Measurements from ENCODE around the gene RPL18.

Gene RPL18

DNA sequence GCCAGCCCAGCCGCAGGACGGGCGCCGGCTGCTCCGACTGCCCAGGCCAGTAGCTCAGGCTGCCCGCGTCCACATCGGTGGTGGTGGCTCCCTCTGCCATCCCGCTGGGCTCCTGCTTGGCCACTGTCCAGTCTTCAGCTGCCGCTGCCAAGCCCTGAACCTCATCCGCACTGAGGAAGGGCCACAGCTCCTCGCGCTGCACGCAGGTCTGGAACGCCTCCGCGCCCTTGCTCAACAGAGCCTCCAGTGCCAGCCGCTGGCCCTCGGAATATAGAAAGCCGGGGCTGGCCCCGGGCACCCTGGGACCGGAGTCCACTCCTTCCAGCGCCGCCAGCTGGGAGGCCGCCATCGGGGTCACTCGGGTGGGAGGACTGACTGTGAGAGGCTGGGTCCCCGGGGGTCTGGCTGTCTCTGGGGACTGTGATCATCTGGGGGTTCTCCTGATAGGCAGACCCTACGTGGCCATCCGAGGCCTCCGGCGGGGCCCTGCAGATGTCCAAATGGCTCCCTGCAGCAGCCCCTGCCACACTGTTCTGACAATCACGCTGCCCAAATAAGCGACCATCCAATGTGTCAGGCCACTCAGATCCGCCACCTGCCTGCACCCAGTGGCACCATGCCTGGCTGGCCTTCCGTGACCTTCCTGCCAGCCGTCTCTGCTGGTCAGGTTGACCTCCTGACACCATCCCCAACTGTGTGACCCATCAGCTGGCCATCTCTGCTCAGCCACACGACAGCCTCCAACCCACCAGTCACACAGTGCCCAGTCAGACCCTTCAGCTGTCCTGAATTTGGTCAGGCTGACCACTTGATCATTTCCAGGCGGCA is 5.7 kb downstream of the RPL18 start:
- DNase-seq = peak in 7 of 14 donors; percentile 14 to 70 (median 32)

- DNase-seq = no peak
Observed at GRCh38 chr19:48611872-48612271, 7.1 kb downstream of the RPL18 start.

DNA sequence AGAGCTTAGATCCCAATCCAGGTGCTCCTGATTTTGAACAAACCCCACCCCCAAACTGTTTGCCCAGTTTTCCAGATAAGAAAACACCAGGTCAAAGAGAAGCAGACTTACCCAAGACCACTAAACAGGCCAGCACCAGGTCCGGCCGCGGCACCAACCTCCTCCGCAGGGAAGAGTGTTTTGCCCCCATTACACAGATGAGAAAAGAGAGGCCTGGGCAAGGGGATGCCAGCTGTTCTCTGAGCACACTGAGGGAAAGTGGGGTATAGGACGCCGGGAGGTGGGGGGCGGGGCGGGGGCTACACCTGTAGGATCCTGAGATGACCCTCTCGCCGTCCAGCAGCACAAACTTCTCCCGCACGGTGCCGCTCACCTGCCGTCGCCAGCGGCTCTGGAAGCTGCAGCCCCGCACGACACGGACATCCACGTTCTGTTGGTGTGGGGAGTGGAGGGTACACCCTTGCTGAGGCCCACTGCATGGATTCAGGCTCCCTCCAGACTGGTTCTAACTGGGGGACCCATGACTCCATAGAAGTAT is 9.3 kb downstream of the RPL18 start:
- no peak for DNase-seq

DNA sequence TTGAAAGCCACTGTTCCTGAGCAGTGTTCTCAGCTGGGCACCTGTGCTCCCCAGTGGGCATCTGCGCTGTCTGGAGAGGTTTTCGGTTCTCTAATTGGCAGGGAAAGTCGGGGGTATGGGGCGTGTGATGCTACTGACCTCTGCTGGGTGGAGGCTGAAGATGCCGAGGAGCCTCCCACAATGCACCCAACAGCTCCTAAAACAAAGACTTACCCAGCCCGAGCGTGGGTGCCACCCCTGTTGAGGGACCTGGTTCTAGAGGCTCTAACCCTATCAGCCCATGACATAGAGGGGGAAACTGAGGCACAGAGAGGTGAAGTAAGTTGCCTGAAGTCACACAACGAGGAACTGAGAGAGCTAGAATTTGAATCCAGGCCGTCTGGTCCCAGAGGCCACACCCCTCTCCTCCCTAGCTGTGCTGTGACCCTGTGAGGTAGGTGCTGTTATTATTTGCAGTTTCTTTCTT is 10.1 kb downstream of the RPL18 start:
- DNase-seq = peak in 5 of 14 donors; percentile 9 to 46 (median 18)

DNA sequence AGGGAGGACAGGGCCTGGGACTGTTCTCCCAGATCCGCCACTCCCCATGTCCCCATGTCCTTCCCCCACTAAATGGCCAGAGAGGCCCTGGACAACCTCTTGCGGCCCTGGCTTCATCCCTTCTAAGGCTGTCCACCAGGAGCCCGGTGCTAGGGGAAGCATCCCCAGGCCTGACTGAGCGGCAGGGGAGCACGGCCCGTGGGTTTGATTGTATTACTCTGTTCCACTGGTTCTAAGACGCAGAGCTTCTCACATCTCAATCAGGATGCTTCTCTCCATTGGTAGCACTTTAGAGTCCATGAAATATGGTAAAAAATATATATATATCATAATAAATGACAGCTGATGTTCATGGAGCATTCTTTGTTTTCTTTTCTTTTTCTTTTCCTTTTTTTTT is 11.6 kb downstream of the RPL18 start:
- no peak for DNase-seq

DNA sequence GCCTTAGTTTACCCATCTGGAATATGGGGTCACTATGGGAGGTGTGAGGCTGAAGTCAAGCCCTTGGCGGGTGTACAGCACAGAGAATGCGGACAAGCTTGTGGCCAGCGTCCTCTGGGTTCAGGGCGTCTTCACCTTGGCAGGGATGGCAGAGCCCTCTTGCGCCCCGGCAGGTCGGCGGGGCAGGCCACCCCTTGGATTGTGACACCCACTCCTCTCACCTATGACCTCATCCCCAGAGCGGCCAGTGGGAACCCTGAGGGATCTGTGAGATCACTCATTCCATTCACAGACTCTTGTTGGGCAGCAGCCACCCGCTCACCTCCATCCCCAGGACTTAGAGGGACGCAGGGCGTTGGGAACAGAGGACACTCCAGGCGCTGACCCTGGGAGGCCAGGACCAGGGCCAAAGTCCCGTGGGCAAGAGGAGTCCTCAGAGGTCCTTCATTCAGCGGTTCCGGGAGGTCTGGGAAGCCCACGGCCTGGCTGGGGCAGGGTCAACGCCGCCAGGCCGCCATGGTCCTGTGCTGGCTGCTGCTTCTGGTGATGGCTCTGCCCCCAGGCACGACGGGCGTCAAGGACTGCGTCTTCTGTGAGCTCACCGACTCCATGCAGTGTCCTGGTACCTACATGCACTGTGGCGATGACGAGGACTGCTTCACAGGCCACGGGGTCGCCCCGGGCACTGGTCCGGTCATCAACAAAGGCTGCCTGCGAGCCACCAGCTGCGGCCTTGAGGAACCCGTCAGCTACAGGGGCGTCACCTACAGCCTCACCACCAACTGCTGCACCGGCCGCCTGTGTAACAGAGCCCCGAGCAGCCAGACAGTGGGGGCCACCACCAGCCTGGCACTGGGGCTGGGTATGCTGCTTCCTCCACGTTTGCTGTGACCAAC is 12.3 kb downstream of the RPL18 start, which contains the start of gene SPACA4:
TSS of gene SPACA4 (plus strand) at position 280 of the 896 bp plus-strand sequence. CDS start at position 517, 237 bp downstream.
- no peak for DNase-seq

GRCh38 chr19:48603850-48604249 is 15.1 kb downstream of the RPL18 start:
- DNase-seq = no peak

DNA sequence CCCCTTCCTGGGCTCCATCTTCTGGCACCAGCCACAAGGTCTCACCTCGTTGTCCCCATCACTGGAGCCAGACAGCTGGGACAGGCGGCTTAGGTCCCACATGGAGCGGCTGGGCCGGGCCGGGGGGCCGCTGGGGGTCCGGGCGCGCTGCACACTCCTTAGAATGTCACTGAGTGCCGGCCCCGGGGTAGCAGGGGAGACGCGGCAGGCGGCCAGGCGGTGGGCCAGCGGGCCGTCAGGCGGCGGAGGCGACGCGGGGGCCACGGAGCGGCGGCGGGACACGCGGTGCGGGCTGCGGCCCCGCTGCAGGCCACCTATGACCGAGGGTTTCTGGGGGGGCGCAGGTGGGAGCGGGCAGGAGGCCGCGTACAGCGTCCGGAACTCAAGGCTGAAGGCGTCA is 15.5 kb downstream of the RPL18 start:
- DNase-seq = no peak

DNA sequence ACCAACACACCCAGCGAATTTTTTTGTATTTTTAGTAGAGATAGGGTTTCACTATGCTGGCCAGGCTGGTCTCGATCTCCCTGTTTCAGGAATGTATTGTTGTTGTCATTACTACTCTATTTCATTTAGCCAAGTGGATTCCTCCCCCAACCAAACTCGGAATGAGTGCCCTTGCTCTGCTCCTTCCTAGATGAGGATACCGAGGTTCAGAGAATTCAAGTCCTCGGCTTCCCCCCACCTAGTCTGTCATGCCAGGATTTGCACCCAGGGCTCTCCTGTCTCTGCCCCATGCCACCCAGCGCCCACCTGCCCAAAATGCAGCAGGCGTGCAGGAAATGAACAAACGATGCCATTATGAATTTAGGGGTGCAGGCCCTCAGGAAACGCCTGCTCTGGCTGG is 16.0 kb downstream of the RPL18 start:
- DNase-seq = no peak

GRCh38 chr19:48600679-48601417 is 18.1 kb downstream of the RPL18 start:
- DNase-seq = no peak

DNA sequence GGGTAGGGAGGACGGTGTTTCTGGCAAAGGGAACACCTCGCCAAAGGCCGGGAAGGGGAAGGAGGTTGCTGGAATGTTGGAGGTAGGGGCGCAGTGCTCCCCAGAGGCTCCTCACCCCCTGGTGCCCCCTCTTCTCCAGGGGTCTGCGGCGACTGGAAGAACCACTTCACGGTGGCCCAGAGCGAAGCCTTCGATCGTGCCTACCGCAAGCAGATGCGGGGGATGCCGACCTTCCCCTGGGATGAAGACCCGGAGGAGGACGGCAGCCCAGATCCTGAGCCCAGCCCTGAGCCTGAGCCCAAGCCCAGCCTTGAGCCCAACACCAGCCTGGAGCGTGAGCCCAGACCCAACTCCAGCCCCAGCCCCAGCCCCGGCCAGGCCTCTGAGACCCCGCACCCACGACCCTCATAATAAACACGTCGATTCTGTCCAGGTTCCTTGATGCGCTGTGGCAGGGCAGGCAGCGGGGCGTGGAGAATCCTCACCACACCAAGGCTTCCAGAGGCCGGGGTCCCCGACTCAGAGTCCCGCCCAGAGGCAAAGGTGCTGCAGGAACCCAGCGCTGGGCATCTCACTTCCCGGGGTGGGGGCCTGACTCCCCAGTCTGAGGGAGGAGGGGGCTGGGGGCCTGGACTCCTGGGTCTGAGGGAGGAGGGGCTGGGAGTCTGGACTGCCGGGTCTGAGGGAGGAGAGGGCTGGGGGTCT is 19.8 kb downstream of the RPL18 start:
- DNase-seq = no peak

GRCh38 chr19:48596679-48597465 is 22.1 kb downstream of the RPL18 start:
- no peak for DNase-seq

DNA sequence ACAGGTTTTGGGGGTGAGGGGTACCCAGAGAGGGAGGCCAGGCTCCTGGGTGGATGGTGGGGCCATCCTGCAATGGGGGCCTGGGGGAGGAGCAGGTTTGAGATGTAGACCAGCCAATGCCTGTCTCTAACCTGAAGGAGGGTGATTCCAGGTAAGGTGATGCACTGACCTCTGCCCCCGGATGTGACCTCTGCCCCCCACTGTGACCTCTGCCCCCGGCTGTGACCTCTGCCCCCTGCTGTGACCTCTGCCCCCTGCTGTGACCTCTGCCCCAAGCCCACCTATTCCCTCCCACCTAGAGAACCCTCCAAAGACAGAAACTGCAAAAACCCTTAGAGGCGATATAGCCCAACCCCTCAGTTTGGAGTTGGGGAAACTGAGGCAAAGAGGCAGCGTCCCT is 22.7 kb downstream of the RPL18 start:
- no peak for DNase-seq

GRCh38 chr19:48595833-48596232 is 23.1 kb downstream of the RPL18 start:
- DNase-seq = no peak

GRCh38 chr19:48595171-48595570 is 23.8 kb downstream of the RPL18 start:
- no peak for DNase-seq

- no peak for DNase-seq
Observed at GRCh38 chr19:48591021-48591420, 28.0 kb downstream of the RPL18 start.

DNA sequence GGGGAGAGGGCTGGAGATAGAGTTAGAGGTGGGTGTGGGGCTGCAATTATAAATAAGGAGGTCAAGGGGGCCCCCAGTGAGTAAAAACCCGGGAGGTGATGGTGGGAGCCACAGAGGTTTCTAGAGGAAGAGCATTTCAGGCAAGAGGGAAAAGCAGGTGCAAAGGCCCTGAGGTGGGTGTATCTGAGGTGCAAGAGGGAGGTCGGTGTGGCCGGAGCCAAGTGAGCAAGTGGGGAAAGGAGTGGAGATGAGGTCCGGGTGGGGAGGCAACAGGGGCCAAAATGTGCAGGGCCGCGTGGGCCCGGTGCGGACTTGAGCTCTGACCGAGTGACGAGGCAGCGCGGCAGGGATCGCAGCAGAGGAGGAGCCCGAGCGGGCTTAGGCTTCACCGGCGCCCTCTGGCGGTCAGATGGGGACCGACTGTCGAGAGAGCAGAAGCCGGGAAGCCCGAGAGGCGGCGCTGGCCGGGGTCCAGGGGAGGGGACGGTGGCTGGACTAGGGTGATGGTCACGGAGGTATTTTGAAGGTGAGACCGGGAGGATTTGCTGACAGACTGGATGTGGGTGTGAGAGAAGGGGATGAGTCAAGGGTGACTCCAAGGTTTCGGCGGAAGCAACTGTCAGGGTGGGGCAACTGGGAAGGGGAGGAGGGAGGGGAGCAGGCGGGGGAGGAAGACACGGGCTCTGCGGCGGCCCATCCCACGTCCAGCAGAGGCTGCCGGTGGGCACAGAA is 30.1 kb downstream of the RPL18 start:
- DNase-seq = peak in 13 of 14 donors; percentile 19 to 85 (median 62)

GRCh38 chr19:48587387-48587786 is 31.6 kb downstream of the RPL18 start:
- no peak for DNase-seq

- DNase-seq = no peak
Observed at GRCh38 chr19:48582168-48582567, 36.8 kb downstream of the RPL18 start.

- no peak for DNase-seq
Observed at GRCh38 chr19:48578891-48579290, 40.1 kb downstream of the RPL18 start.
